LNCaP clone FGC (cell line): ENCODE data around the gene SH2D5.
"Not testable (repeated sequence)": the region's sequence is repeated elsewhere in the genome, so short reads cannot be mapped to it uniquely, and the experiment has no call there.

Experiments used
- DNase-seq: peaks from one replicate; pipeline ENCODE4 v3.0.0-alpha.2; 2011; ENCODE audit warnings: low read depth
- H3K4me3 ChIP-seq: 2 replicates; pipeline ENCODE4 v1.5.1; 2011; ENCODE audit warnings: mild to moderate bottlenecking, low read depth, low read length, control low read depth
- TF ChIP-seq, protein P1 (sequence below): IDR thresholded peaks from 2 replicates; pipeline ENCODE4 v1.5.1; 2012; ENCODE audit warnings: mild to moderate bottlenecking; ENCODE audit not compliant: control insufficient read depth, insufficient read depth; ENCODE audit errors: extremely low read depth

Gene SH2D5

DNA sequence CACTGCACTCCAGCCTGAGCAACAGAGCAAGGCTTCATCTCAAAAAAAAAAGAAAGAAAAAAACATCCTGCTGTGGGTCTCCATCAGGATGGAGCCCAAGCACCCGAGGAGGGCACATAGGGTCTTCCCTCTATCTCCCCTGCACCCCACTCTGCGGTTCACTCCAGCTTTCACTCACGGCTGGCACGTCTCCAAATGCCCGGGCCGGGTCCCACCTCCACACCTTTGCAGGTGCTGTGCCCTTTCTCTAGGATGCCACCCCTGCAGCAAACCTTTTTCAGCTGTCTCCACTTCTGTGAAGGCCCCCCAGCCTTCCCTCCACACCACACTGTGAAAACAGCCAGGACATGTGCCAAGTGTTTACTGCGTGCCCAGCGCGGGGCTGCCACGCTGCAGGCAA, 48.9 kb downstream of the SH2D5 start:
- no peak overlapping the region for H3K4me3 ChIP-seq
- TF ChIP-seq, protein P1, sequence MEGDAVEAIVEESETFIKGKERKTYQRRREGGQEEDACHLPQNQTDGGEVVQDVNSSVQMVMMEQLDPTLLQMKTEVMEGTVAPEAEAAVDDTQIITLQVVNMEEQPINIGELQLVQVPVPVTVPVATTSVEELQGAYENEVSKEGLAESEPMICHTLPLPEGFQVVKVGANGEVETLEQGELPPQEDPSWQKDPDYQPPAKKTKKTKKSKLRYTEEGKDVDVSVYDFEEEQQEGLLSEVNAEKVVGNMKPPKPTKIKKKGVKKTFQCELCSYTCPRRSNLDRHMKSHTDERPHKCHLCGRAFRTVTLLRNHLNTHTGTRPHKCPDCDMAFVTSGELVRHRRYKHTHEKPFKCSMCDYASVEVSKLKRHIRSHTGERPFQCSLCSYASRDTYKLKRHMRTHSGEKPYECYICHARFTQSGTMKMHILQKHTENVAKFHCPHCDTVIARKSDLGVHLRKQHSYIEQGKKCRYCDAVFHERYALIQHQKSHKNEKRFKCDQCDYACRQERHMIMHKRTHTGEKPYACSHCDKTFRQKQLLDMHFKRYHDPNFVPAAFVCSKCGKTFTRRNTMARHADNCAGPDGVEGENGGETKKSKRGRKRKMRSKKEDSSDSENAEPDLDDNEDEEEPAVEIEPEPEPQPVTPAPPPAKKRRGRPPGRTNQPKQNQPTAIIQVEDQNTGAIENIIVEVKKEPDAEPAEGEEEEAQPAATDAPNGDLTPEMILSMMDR: no peak
- DNase-seq: no peak

DNA sequence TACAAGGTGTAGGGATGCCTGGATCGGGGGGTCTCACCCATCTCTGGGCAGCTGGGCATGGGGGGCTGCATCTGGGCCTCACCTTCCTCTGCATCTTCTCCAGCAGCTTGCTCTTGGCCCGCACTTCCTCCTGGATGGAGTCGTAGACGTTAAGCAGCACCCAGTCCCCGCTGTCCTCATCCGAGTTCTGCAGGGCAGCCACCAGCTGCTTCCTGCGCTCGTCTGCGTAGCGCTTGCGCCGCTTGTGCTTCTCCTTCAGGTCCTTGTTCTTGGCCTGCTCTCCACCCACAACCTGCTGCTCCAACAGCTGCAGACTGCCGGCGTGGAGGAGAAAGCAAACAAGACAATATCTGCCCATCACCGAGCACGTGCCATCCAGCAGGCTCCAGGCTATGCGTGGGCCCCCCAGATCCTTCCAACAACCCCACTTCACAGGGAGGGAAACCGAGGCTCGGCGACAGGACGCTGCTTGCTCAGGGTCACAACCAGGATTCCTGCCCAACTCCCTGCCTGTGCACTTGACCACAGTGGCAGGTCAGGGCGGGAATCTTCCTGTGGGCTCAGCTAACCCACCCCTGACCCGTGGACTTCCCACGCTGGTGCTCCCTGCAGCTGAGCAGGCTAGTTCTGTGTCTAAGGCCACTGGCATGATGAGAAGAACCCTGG, 49.8 kb downstream of the SH2D5 start:
- TF ChIP-seq, protein P1: no peak
- no peak overlapping the region for H3K4me3 ChIP-seq
- DNase-seq: no peak

DNA sequence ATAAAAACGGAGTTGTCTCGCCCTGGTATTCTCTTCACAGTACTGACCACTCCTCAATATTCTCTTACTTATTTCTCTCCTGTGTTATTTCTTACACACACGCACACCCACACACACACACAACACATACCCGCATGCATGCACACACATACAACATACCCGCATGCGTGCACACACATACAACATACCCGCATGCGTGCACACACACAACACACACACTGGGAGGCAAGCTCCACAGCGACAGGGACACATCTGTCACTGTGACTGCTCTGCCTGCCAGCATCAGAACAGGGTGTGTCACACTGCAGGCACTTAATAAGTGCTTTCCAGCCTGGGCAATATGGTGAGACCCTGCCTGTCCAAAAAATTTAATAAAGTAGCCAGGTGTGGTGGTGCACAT, 50.5 kb downstream of the SH2D5 start:
- DNase-seq: no peak
- H3K4me3 ChIP-seq: no peak overlapping the region
- TF ChIP-seq, protein P1: no peak

- H3K4me3 ChIP-seq: no peak overlapping the region; the same call in 1 of the 2 replicates
- DNase-seq: no peak
- TF ChIP-seq, protein P1: no peak
Observed at GRCh38 chr1:20680269-20680668, 52.2 kb downstream of the SH2D5 start.

- TF ChIP-seq, protein P1: no peak
- no peak overlapping the region for H3K4me3 ChIP-seq
- DNase-seq: no peak
Observed at GRCh38 chr1:20678599-20678998, 53.9 kb downstream of the SH2D5 start.

GRCh38 chr1:20673626-20674025, 58.9 kb downstream of the SH2D5 start:
- not testable (repeated sequence) for H3K4me3 ChIP-seq, DNase-seq

DNA sequence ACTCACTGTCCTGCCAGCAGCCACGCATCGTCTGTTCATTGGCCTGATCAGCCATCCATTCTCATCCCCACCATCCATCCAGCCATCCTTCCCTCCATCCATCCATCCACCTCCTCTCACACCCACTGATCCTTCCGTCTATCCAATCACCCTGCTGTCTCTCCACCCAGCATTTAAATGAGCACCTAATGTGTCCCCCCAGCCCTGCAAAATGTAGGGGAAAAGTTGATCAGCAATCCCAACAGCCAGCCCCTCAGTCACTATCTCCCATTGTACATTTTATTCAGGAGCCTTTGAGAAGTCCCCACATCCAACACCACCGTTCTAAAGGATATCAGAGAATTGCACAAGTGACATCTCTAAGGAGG, 60.3 kb downstream of the SH2D5 start:
- TF ChIP-seq, protein P1: no peak
- H3K4me3 ChIP-seq: no peak overlapping the region
- no peak for DNase-seq
